Measurements from ENCODE around the gene N4BP3. TPM values are rescaled to one million over a fixed set of nuclear protein-coding genes. Genes with fewer than 3 reads are reported as not detected.

The N4BP3 gene
- total and polyA plus RNA-seq, 3 experiments from 2014 or later, result 1.7 to 5.3 (median 5.2) TPM

GRCh38 chr5:178130576-178131445 is 17.5 kb downstream of the N4BP3 start, which contains the start of gene RMND5B:
Gene RMND5B, plus strand, starts transcription at chr5:178131014. Its CDS starts 7,106 bp downstream, at chr5:178138120.
- DNase-seq, result peak; percentile 64 to 81 (median 75)
- peak within 1 kb of the TSS; percentile 80 for H3K27ac ChIP-seq (ENCODE audit: low read depth, low read length)
- Mint-ChIP-seq H3K4me1 (peaks cover 18 to 33% (median 31%) of the 10 kb centered on the region in 3 donors), H3K27me3 (peaks cover 0 to 5% of the 10 kb centered on the region in 2 donors), H3K36me3 (peaks cover 0 to 17% (median 7%) of the 10 kb centered on the region in 3 donors), H3K9me3 (no peaks in the 10 kb centered on the region), H3K27ac (peak within 1 kb of the TSS; percentile 75 to 95 (median 88)), H3K4me3 (peak within 1 kb of the TSS; percentile 72 to 87 (median 84))
- H3K4me1 ChIP-seq (ENCODE audit: insufficient read depth, low read length), result peaks cover 7% of the 10 kb centered on the region
- no peaks in the 10 kb centered on the region for H3K36me3 ChIP-seq (ENCODE audit: insufficient read depth, low read length)
- H3K9me3 ChIP-seq (ENCODE audit: low read length), result no peaks in the 10 kb centered on the region
- ChIA-PET POLR2A (interaction anchor here (0.7 to 1.8 kb wide), 5 partner anchors 10 to 83 kb away, joined by 3 to 6 read pairs (median 3); partner anchors contain the start of gene NHP2), CTCF (interaction anchor here (0.6 to 2.0 kb wide), 4 partner anchors 10 to 53 kb away, joined by 3 to 13 read pairs (median 4); no protein-coding TSS in a partner anchor)
- H3K4me3 ChIP-seq (ENCODE audit: low read length), result peak within 1 kb of the TSS; percentile 66
- no peaks in the 10 kb centered on the region for H3K27me3 ChIP-seq (ENCODE audit: insufficient read depth, low read length, poor library complexity, severe bottlenecking)

DNA sequence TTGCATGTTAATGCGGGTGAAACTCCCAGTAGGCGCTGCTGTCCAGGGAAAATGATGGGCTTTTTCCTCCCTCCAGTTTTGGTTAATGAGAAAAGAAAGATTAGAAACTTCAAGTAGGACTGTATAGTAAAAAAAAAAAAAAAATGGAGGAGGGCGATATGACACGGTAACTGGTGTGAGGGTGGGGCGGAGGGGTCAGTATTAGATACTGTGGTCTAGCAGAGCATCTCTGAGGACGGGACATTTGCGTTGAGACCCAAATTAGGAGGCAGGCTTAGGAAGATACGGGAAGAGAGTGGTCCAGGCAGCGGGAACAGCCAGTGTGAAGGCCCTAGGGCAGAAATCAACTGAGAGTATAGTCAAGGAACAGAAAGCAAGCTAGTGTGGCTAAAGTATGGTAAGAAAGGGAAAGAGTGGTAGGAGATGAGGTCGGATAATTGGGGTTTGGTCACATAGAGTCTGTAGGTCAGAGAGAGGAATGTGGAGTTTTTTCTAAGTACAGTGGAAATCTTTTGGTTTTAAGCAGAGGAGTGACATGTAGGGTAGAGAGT is 18.2 kb downstream of the N4BP3 start:
- H3K4me3 Mint-ChIP-seq, result peak overlapping the region; percentile 69 to 86 (median 84)
- H3K4me1 Mint-ChIP-seq, result peaks cover 21 to 36% (median 33%) of the 10 kb centered on the region in 3 donors
- ChIA-PET CTCF (interaction anchor here (0.6 to 1.4 kb wide), 4 partner anchors 9 to 55 kb away, joined by 3 to 4 read pairs (median 4); no protein-coding TSS in a partner anchor), POLR2A (interaction anchor here (0.7 to 1.8 kb wide), 5 partner anchors 11 to 83 kb away, joined by 3 to 6 read pairs (median 3); partner anchors contain the start of gene NHP2)
- H3K27ac ChIP-seq (ENCODE audit: low read depth, low read length), result peak overlapping the region; percentile 80
- H3K9me3 Mint-ChIP-seq, result no peaks in the 10 kb centered on the region
- H3K27me3 ChIP-seq (ENCODE audit: insufficient read depth, low read length, poor library complexity, severe bottlenecking), result no peaks in the 10 kb centered on the region
- peaks cover 7% of the 10 kb centered on the region for H3K4me1 ChIP-seq (ENCODE audit: insufficient read depth, low read length)
- H3K36me3 Mint-ChIP-seq, result peaks cover 0 to 17% (median 7%) of the 10 kb centered on the region in 3 donors
- peaks cover 0 to 5% of the 10 kb centered on the region in 2 donors for H3K27me3 Mint-ChIP-seq
- peak overlapping the region; percentile 66 for H3K4me3 ChIP-seq (ENCODE audit: low read length)
- H3K9me3 ChIP-seq (ENCODE audit: low read length), result no peaks in the 10 kb centered on the region
- no peaks in the 10 kb centered on the region for H3K36me3 ChIP-seq (ENCODE audit: insufficient read depth, low read length)
- H3K27ac Mint-ChIP-seq, result peak overlapping the region; percentile 75 to 95 (median 88)
- DNase-seq, result peak in 1 of 5 donors; percentile 16

DNA sequence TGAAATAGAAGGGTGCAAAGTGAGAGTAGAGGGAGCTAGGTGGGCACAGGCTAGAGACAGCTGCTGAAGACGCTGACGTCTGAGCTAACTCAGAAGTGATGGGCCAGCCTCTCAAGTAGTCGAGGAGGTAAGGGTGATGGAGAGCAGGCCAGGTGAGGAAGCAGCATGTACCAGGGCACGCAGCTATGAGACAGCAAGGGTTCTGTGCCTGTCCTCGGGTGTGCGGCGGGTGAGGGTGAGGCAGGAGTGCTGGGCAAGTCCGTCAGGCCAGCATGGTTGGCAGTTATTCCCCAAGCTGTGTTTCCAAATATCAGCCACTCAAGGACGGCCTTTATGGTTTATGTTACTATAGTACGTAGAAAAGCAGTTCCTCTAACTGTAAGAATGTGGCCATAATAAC is 23.7 kb downstream of the N4BP3 start:
- H3K4me1 ChIP-seq (ENCODE audit: insufficient read depth, low read length), result no peaks in the 10 kb centered on the region
- CTCF ChIA-PET, result interaction anchor here (1.8 to 3.2 kb wide), 3 partner anchors 9 to 61 kb away, joined by 6 to 19 read pairs (median 10); no protein-coding TSS in a partner anchor
- Mint-ChIP-seq H3K4me1 (peaks cover 18 to 34% (median 26%) of the 10 kb centered on the region in 3 donors), H3K27ac (peak overlapping the region in 3 of 8 donors; percentile 38 to 93 (median 43)), H3K27me3 (peaks cover 0 to 4% of the 10 kb centered on the region in 2 donors), H3K4me3 (no peak overlapping the region), H3K9me3 (no peaks in the 10 kb centered on the region), H3K36me3 (peaks cover 0 to 47% (median 10%) of the 10 kb centered on the region in 3 donors)
- POLR2A ChIA-PET, result no interaction called here
- no peak for DNase-seq
- no peak overlapping the region for H3K27ac ChIP-seq (ENCODE audit: low read depth, low read length)
- no peaks in the 10 kb centered on the region for H3K36me3 ChIP-seq (ENCODE audit: insufficient read depth, low read length)
- H3K27me3 ChIP-seq (ENCODE audit: insufficient read depth, low read length, poor library complexity, severe bottlenecking), result no peaks in the 10 kb centered on the region
- H3K4me3 ChIP-seq (ENCODE audit: low read length), result no peak overlapping the region
- H3K9me3 ChIP-seq (ENCODE audit: low read length), result no peaks in the 10 kb centered on the region

GRCh38 chr5:178137991-178138390 is 24.7 kb downstream of the N4BP3 start:
- H3K36me3 ChIP-seq (ENCODE audit: insufficient read depth, low read length), result no peaks in the 10 kb centered on the region
- Mint-ChIP-seq H3K27me3 (peaks cover 0 to 4% of the 10 kb centered on the region in 2 donors), H3K9me3 (no peaks in the 10 kb centered on the region), H3K4me1 (peaks cover 16 to 29% (median 22%) of the 10 kb centered on the region in 3 donors), H3K4me3 (no peak overlapping the region), H3K36me3 (peaks cover 0 to 57% (median 10%) of the 10 kb centered on the region in 3 donors), H3K27ac (no peak overlapping the region)
- CTCF ChIA-PET, result interaction anchor here (1.8 to 3.2 kb wide), 3 partner anchors 8 to 62 kb away, joined by 6 to 19 read pairs (median 10); no protein-coding TSS in a partner anchor
- POLR2A ChIA-PET, result no interaction called here
- H3K27me3 ChIP-seq (ENCODE audit: insufficient read depth, low read length, poor library complexity, severe bottlenecking), result no peaks in the 10 kb centered on the region
- no peaks in the 10 kb centered on the region for H3K9me3 ChIP-seq (ENCODE audit: low read length)
- DNase-seq, result no peak
- no peak overlapping the region for H3K4me3 ChIP-seq (ENCODE audit: low read length)
- H3K27ac ChIP-seq (ENCODE audit: low read depth, low read length), result no peak overlapping the region
- no peaks in the 10 kb centered on the region for H3K4me1 ChIP-seq (ENCODE audit: insufficient read depth, low read length)

DNA sequence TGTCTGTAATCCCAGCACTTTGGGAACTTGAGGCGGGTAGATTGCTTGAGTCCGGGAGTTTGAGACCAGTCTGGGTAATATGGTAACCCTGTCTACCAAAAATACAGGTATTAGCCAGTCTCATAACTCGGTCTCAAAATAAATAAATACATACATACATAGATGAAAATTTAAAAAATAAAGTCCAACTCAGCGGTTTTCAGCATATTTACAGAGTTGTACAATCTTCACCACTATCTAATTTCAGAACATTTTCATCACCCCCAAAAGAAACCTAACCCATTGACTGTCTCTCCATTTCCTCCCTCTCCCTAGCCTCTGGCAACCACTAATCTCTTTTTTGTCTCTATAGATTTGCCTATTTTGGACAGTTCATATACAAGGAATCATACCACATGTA is 28.2 kb downstream of the N4BP3 start:
- no peaks in the 10 kb centered on the region for H3K27me3 ChIP-seq (ENCODE audit: insufficient read depth, low read length, poor library complexity, severe bottlenecking)
- H3K36me3 ChIP-seq (ENCODE audit: insufficient read depth, low read length), result peaks cover 10% of the 10 kb centered on the region
- POLR2A ChIA-PET, result no interaction called here
- H3K4me1 ChIP-seq (ENCODE audit: insufficient read depth, low read length), result no peaks in the 10 kb centered on the region
- CTCF ChIA-PET, result interaction anchor here (0.8 to 8.8 kb wide), 5 partner anchors 9 to 65 kb away, joined by 4 to 172 read pairs (median 4); no protein-coding TSS in a partner anchor
- no peak for DNase-seq
- Mint-ChIP-seq H3K27me3 (peaks cover 0 to 1% of the 10 kb centered on the region in 2 donors), H3K27ac (peak overlapping the region in 1 of 8 donors; percentile 20), H3K4me1 (peaks cover 5 to 6% (median 5%) of the 10 kb centered on the region in 3 donors), H3K9me3 (no peaks in the 10 kb centered on the region), H3K4me3 (no peak overlapping the region), H3K36me3 (peaks cover 0 to 69% (median 18%) of the 10 kb centered on the region in 3 donors)
- H3K27ac ChIP-seq (ENCODE audit: low read depth, low read length), result no peak overlapping the region
- H3K4me3 ChIP-seq (ENCODE audit: low read length), result no peak overlapping the region
- H3K9me3 ChIP-seq (ENCODE audit: low read length), result no peaks in the 10 kb centered on the region

- DNase-seq, result no peak
- Mint-ChIP-seq H3K4me1 (peaks cover 0 to 1% (median 0%) of the 10 kb centered on the region in 3 donors), H3K4me3 (no peak overlapping the region), H3K9me3 (no peaks in the 10 kb centered on the region), H3K27me3 (no peaks in the 10 kb centered on the region), H3K27ac (no peak overlapping the region), H3K36me3 (peaks cover 0 to 73% (median 19%) of the 10 kb centered on the region in 3 donors)
- Histone ChIP-seq H3K36me3 (ENCODE audit: insufficient read depth, low read length) (peaks cover 21% of the 10 kb centered on the region), H3K27ac (ENCODE audit: low read depth, low read length) (no peak overlapping the region), H3K4me1 (ENCODE audit: insufficient read depth, low read length) (no peaks in the 10 kb centered on the region), H3K9me3 (ENCODE audit: low read length) (no peaks in the 10 kb centered on the region), H3K4me3 (ENCODE audit: low read length) (no peak overlapping the region), H3K27me3 (ENCODE audit: insufficient read depth, low read length, poor library complexity, severe bottlenecking) (no peaks in the 10 kb centered on the region)
- CTCF ChIA-PET, result interaction anchor here (1.7 to 8.8 kb wide), 3 partner anchors 20 to 66 kb away, joined by 7 to 172 read pairs (median 43); no protein-coding TSS in a partner anchor
- POLR2A ChIA-PET, result no interaction called here
Measured at GRCh38 chr5:178142642-178143041, 29.3 kb downstream of the N4BP3 start.

DNA sequence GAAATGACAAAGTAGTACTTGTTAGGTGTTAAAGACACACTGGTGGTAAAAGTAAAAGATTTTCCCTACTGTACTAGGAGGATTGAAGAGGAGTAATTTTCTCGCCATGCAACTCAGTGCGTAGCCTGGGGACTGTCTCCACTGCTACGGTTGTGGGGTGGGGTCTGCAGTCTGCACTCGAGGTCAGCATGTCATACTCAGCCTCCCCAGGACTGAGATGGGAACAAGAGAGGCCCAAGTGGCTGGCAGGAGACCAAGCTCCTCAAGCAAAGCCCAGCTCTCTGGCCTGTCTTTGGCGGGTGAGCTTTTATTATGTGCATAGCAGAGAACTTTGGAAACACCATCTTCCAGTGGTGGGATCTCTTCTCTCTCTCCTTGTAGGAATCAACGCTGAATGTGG is 29.9 kb downstream of the N4BP3 start:
- peaks cover 0 to 2% (median 0%) of the 10 kb centered on the region in 3 donors for H3K4me1 Mint-ChIP-seq
- Histone ChIP-seq H3K36me3 (ENCODE audit: insufficient read depth, low read length) (peaks cover 26% of the 10 kb centered on the region), H3K27me3 (ENCODE audit: insufficient read depth, low read length, poor library complexity, severe bottlenecking) (no peaks in the 10 kb centered on the region), H3K27ac (ENCODE audit: low read depth, low read length) (no peak overlapping the region), H3K4me3 (ENCODE audit: low read length) (no peak overlapping the region), H3K9me3 (ENCODE audit: low read length) (no peaks in the 10 kb centered on the region), H3K4me1 (ENCODE audit: insufficient read depth, low read length) (no peaks in the 10 kb centered on the region)
- H3K27me3 Mint-ChIP-seq, result no peaks in the 10 kb centered on the region
- peak in 1 of 5 donors; percentile 23 for DNase-seq
- no peaks in the 10 kb centered on the region for H3K9me3 Mint-ChIP-seq
- H3K36me3 Mint-ChIP-seq, result peaks cover 0 to 75% (median 22%) of the 10 kb centered on the region in 3 donors
- no peak overlapping the region for H3K27ac Mint-ChIP-seq
- ChIA-PET CTCF (interaction anchor here (1.7 to 8.8 kb wide), 4 partner anchors 19 to 66 kb away, joined by 6 to 172 read pairs (median 25); no protein-coding TSS in a partner anchor), POLR2A (no interaction called here)
- no peak overlapping the region for H3K4me3 Mint-ChIP-seq

All from CD8-positive, alpha-beta memory T cell (primary cell).